ENCODE data around the gene PGS1.

PGS1 gene

DNA sequence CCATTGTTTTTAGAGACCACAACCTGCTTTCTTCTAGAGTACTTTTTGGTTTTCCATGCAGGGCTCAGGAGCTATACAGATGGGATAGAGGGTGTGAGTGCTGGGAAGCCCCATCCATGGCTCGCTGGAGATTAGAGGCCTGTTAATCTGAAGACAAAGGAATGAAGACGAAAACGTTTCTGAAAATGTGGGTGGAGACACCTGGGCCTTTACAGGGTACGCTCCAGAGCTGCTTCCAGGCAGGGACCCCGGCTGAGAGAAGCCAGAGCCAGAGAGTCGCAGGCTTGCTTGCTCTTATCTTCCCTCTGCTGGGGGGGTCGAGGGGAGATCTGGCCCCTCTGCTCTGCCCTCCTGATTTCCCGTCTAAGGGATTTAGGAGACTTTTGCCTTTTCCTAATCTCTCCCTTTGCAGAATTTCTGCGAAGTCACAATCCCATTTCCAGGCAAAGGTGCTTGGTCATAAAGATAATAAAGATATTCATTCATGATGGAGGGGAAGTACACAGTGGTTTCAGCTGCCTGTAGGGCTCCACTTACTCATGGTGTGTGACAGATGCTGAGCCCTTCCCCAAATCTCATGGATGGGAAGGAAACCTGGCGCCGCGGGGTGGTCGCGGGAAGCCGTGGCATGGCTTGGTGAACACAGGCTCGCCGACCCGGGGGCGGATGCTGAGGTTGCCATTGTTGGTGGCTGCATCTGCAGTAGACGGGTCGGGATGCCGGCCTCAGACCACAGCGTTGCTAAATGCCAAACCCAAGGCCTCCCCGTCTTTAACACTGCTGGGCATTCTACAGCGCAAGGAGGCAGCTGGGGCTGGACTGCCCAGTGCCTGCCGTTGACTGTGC is 13.8 kb upstream of the PGS1 start:
- no peak for DNase-seq (ENCODE audit: low spot score)

DNA sequence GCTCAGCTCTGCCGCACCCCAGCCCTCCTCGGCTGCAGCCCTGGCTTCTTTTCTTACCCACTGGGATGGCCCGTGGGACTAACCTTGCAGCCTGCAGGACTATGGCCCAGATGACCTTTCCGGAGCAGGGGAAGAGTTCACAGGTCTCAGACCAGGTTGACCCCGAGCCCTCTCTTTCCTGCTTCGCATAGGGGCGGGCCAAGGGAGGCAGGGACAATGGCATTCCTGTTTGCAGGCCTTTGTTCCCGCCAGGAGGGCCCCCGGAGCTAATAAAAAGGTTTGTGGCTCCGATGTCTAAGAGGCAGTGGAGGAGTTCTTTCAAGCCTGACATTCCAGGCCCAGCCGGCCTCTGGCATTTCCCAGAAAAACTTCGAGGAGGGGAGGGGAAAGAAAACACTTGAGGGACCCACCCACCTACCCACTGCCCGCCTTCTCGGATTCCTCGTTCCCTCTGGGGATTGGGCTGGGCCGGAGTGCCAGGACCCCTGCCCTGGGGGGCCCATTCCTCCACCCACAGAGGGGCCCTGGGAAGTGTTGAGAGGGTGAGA is 12.8 kb upstream of the PGS1 start:
- no peak for DNase-seq (ENCODE audit: low spot score)

DNA sequence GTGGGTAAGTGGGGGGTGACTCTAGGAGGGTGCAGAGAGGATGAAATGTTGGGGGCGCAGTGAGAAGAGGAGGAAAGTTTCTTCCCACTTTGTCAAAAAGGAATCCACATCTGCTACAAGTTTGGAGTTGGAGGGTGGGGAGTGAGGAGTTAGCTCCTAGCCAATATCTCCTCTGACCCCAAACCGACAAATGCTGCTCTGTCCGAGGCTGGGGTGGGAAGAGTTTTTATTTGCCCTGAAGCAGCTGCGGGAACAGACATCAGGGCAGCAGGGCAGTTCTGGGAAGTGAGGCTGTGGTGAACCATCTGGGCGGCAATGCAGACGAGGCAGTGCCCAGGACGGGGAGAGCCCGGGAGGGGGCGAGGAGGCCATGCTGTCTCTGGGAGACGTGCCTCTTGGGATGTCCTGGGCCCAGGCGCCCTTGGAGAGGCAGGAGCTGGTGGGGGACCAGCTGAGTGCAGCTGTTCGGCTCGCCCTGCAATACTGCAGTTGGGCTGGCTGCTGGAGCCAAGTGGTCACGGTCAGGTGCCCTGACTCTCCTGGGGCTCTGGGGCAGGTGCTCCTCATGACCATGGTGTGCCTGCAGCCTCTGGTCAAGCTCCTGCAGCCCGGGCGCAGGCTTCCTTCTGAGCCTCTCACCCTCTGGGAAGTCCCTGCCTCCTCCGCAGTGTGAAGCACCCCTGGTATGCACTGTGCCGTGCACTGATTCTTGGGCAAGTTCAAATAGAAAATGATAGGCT is 12.2 kb upstream of the PGS1 start:
- DNase-seq (ENCODE audit: low spot score), result no peak

DNA sequence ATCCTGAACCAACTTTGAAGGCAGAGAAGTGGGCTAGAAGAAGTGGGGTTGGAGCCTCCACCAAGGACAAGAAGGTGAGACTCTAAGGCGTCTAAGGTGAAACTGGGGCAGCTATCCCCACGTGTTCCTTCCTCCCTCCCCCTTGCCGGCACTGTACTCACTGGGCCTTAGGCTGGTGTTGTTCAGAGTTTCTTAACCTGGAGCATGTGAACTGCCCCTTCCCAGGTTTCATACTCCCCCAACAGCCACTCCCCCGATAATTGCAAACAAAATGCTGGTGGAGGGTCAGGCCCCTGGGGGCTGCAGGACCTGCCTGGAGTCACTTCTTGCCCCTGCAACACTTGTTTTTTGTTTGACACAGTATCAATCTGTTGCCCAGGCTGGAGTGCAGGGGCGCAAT is 11.3 kb upstream of the PGS1 start:
- DNase-seq (ENCODE audit: low spot score), result no peak

DNA sequence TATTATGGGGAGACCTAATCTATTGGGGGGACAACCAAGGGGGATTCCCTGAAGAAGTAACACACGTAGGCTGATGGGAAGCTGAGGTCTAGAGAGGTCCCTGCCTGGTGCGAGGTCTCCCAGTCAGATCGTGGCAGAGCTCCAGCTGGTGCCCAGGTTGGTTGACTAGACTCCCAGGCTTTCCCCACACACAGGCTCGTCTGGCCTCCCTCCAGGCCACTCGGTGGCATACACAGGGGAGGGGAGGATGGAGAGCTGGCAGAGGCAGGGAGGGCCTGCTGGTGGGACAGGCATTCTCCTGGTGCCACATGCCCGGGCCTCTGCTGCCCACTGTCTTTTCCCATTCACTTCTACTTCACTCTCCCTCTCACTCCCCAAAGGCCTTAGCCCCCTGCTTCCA is 10.1 kb upstream of the PGS1 start:
- DNase-seq (ENCODE audit: low spot score), result no peak

DNA sequence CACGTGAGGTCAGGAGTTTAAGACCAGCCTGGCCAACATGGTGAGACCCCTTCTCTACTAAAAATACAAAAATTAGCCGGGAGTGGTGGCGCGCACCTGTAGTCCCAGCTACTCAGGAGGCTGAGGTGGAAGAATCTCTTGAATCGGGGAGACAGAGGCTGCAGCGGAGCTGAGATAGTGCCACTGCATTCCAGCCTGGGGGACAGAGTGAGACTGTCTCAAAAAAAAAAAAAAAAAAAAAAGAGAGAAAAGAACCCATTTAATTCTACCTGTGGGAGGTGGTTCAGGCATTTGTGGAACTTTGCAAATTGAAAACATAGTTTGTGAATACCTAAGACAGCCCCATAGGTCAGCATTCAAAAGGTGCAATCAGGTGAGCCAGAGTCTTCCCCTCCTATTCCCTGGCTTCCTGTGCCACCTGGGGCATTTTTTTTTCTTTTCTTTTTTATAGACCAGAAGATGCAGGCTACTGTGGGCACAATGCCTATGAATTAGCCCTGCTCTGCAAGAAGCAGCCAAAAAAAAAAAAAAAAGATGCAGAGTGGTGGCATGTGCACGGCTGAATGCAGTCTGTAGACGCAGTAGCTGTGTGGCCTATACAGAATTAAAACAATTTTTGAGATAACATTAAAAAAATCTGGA is 9.5 kb upstream of the PGS1 start:
- no peak for DNase-seq (ENCODE audit: low spot score)

DNA sequence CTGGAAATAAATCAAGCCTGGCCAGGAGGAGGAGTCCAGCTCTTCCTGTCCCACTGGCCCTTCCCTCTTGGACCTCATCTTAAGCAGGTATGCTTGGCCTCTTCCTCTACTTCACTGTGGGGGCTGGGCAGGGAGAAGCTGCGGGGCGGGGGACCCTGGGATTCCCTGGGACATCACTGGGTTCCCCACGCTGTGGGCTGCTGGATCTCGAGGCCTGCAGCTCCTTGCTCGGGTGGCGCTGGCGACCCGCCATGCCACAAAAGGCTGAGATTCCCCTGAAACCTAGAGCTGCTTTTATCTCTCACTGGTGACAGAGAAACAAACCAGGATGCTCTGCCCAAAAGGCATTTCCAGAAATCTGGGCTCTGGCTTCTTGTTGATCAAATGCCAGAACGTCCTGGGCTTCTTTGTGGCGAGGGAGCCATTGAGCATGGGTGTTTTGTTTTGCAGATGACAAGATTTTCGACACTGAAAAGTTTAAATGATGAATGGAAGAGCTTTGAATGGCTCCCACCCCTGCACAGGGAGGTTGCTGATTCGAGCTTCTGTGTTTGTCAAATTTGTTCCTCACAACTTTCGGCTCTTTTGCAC is 8.6 kb upstream of the PGS1 start:
- no peak for DNase-seq (ENCODE audit: low spot score)

DNA sequence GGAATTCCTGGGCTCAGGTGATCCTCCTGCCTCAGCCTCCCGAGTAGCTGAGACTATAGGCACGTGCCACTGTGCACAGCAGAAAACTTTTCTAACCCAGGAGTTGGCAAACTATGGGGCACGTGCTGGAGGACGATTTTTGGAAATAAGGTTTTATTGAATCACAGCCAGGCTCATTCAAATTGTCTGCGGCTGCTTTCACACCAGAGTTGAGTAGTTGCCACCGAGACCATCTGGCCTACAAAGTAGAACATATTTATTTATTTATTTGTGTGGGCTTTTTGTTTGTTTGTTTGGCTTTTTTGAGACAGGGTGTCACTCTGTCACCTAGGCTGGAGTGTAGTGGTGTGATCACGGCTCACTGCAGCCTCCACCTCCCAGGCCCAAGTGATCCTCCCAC is 7.4 kb upstream of the PGS1 start:
- no peak for DNase-seq (ENCODE audit: low spot score)

DNA sequence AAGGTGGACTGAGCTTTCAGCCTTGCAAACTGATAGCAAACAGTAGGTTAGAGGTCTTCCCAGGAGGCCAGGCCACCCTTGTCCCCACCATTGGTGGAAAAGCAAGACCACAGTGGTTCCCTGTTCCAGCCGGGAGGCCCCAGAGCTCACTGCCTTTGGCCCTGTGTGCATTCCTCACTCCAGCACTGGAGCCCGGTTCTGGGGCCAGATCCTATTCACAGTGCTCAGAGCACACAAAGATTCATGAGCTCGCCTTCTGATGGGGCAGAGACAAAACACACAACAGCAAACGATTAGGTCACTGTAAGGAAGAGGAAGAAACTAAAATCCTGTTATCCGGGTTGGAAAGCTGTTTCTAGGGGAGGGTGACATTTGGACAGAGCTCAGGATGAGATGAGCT is 5.6 kb upstream of the PGS1 start:
- no peak for DNase-seq (ENCODE audit: low spot score)

DNA sequence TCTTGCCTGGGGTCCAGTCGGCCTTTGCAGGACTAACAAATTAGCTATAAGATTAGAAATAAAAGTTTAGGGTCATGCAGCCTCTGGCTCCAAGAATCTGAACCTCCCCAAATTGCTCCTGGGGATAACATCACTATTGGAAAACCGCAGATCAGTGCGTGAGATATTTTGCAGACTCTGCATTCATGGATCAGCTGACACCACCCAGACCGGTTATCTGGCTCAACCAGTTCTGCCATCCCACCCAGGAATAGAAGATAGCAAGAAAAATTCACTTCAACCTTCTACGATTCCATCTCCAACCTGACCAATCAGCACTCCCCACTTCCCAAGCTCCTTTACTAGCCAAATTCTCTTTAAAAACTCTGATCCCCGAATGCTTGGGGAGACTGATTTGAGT is 4.3 kb upstream of the PGS1 start:
- DNase-seq (ENCODE audit: low spot score), result no peak

DNA sequence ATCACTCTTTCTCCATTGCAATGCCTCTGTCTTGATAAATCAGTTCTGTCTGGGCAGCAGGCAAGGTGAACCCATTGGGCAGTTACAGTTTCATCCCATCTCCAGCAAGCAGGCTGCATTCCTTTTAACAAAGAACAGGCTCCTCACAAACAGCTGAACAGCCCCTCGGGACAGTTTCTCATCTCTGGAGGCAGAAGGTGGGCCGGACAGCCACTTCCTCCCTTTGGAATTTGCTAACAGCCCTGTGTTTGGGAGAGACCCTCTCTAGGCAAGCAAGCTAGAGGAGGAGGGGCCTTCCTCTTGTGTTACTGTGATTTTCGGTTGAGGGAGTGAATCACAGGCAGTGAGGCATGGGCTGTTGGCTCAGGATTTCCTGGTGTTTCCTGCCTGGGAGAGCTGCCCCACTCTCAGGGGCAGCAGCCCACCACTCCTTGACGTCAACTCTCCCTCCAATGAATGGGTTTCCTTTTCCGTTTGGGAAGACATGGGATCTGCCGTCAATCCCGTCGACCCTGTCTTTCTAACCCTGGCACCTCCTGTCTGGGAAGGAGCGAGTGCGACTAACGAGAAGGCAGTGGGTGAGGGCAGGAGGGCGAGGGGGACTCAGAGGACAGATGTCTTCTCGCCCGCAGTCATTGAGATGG is 3.7 kb upstream of the PGS1 start:
- DNase-seq (ENCODE audit: low spot score), result no peak

DNA sequence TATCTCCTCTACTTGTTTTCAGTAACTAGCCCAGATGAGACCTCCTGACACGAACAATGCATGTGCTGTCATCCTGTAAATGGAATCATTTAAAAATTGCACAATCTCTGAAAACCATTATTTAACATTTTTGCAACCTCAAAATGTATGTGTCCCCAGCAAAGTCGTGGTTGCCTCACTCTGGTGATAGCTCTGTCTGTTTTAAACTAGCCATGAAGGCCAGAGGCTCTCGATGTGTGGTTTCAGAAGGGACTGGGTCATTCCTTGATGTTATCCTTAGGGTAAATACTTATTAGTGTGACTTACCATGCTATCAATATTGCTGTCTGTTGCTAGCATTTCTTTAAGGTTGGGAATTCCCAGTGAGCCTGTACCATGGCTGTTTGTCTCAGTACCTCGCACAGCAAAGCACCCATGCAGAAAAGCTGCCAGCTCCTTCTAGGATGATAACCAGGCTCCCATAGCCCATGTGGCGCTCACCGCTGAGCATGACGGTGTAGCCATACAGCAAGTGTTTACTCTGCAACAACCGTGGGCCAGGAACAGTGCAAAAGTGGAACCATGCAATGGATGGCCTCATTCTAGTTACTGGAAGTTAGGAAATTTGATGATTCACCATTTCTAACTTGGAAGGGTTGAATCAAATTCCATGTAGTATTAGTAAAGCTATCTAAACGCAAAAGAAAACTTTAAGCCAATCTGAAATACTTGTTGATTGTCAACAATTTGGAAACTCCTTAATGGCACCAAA is 2.9 kb upstream of the PGS1 start:
- DNase-seq (ENCODE audit: low spot score), result no peak

DNA sequence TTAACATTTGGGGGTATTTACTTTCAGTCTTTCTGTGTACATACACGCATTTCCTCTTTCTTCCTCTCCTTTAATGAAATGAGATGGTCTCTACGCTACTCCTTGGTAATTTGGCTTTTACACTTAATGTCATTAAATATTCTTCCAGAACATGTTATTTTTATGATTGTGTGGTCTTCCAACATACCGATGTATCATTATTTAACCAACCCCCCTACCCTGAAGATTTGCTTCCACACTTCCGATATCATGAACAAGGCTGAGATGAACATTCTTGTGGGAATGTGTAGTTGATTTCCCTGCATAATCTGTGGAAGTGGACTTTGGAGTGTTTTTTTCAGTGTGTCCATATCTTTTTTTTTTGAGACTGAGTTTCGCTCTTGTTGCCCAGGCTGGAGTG is 2.3 kb upstream of the PGS1 start:
- DNase-seq (ENCODE audit: low spot score), result no peak

DNA sequence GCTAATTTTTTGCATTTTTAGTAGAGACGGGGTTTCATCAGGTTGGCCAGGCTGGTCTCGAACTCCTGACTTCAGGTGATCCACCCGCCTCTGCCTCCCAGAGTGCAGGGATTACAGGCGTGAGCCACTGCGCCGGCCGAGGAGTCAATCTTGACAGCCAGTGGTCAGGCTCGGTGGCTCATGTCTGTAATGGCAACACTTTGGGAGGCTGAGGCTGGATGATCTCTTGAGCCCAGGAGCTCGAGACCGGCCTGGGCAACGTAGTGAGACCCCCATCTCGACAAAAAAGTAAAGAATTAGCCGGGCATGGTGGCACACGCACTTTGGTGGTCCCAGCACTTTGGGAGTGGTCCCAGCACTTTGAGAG is 608 bp upstream of the PGS1 start:
- DNase-seq (ENCODE audit: low spot score), result no peak

DNA sequence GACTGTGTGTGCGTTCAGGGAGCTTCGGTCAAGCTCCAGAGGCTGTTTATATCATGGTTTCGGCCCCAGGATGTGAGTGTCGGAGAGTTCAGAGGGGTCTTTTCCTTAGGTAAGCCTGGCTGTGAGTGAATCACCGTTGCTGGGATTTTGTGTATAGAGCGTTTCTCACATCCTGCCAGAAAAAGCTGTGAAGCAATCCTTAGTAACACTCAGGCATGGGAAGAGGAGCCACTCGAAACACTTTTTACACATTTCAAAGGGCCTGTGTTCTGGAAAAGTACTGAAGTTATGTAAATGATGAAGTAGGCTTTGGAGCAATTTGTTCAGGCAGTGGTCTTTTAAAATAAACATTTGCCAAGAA is 662 bp downstream of the PGS1 start:
- no peak for DNase-seq (ENCODE audit: low spot score)

DNA sequence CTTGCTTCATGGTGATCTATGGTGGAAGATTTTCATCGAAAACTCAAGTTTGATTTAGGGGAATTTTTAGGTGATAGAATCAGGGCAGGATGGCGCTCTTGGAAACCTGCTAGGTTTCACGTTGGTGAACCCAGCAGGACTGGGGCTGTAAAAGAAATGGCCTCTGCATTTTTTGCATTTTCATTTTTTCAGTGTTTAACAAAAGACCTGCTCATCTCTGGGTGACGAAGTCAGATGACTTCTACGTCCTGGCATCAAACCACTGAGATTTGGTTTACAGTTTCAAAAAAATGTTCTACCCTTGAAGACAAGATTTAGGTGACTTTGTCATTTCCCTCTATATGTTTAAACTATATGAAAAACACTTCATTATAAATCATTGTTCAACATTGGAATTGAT is 1.9 kb downstream of the PGS1 start:
- no peak for DNase-seq (ENCODE audit: low spot score)

DNA sequence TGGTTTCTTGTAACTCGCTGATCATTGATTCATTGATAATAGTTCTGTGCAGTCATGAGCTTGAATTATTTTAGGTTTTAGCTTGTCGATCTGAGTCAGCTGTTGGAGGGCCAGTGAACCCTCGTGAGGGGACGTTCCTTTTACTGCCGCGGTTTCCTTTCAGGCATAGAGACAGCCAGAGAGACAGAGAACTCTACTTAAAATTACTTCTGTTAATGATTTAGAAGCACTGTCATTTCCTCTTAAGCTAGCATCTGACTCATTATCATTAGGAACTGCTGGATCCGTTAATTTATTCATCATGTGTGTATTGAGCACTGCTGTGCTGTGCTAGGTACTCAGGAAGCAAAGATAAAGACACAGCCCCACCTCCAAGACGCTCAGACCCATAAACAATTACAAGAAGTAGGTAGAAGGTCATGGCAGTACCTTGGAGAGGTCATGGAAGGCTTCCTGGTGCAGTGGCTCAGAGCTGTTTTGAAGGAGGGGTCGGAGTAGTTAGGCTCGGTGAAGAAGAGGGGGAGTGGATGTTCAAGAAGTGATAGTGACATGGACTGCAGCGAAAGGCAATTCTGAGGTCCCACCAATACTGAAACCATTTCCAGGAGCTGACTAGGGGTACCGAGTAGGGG is 3.3 kb downstream of the PGS1 start:
- no peak for DNase-seq (ENCODE audit: low spot score)

DNA sequence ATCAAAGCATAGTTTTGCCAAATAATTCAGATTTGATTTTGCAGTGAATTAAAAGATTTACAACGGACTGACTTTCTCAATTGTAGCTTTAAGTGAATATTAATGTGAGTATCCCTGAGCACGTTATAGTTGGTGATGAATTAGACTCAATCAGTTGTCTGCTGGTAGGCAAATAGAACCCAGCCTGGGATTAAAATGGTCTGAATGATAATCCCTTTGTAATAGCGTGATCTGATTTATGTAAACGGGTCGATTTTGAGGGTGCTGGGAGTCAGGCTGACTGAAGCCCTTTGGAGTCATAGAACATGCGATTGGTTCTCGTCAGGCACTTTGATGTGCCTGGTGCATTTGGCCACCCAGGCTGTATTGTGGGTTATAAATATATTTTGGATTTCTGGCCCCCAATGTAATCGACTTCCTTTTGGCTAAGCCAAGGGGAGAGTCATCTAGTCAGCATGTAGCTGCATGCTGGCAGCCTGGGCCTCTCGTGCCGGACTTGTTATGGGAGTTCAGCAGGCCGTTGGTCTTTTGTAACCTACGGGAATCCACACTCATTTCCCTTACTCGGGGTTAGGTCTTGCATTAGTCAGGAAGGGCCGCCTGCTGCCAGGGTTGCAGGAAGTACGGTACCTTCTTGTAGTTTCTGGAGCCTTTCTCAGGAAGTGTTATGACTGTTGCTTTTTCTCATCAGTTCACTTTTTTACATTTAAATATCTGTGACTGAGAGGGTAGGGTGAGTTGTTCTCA is 5.4 kb downstream of the PGS1 start:
- no peak for DNase-seq (ENCODE audit: low spot score)

DNA sequence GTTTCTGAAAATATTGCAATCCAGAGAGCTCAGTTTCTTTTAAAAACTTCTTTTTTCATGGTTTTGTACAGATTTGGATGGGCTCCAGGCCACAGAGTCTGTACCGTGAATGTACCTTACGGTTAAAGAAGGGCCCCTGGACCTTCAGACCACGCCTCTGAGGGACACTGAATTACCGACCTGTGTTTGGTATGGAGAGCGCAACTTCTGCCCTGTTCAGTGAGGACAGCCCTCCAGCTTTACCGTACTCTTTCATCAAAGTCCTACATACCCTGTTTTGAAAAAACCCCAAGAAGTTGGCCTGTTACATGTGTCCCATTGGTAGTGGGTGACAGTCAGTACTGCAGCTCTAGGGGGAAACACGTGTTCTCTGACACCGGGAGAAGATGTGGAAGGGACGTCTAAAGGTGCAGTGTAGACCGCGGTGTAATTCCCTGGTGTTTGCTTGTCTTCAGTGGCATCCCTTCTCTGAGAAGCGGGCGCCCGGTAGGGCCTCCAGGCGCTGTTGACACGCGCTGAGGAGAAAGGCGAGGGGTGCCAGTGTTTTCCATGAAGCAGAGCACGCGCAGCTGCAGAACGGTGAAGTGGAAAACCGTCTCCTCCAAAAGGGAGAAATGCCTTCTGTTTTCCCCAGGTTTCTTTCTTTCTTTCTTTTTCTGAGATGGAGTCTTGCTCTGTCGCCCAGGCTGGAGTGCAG is 6.2 kb downstream of the PGS1 start:
- DNase-seq (ENCODE audit: low spot score), result no peak

Measured in LoVo (cell line).